H1 (cell line): Measurements from ENCODE around the gene AP2A2.

Experiments used
- CTCF ChIP-seq, 3 experiments: IDR thresholded peaks; 1 replicate in 2 of 3; 2 replicates in 1 of 3; pipeline versions ENCODE4 v1.5.1 to v1.6.1; 2011; ENCODE audit warnings: low read length in 3 of 3, mild to moderate bottlenecking in 3 of 3, inconsistent platforms in 2 of 3, low read depth in 1 of 3, moderate library complexity in 1 of 3; ENCODE audit not compliant: insufficient read depth in 1 of 3; ENCODE audit errors: control extremely low read depth in 1 of 3
- EZH2 ChIP-seq: fragments of 200-600 bp; sonication (generic); IDR thresholded peaks from 2 replicates; pipeline ENCODE4 v1.7.1; 2012; ENCODE audit warnings: low read depth, mild to moderate bottlenecking, moderate library complexity, low read length, inconsistent platforms; ENCODE audit not compliant: severe bottlenecking
- HDAC2 ChIP-seq, 2 experiments: fragments of 300-600 bp in 1 of 2; sonication (generic) in 1 of 2; IDR thresholded peaks; 2 replicates each; pipeline ENCODE4 v1.6.1; 2011 to 2012; ENCODE audit warnings: low read depth in 2 of 2, low read length in 2 of 2, mild to moderate bottlenecking in 2 of 2, moderate library complexity in 2 of 2, borderline replicate concordance in 1 of 2, inconsistent platforms in 1 of 2

- TF ChIP-seq CTCF (IDR thresholded peaks at IDR 0.05; ENCODE audit: control extremely low read depth in 1 of 3, insufficient read depth in 1 of 3, low read depth in 1 of 3, low read length in 3 of 3): no peak
- TF ChIP-seq EZH2: no peak
- no peak for TF ChIP-seq HDAC2 (IDR thresholded peaks at IDR 0.05; ENCODE audit: borderline replicate concordance in 1 of 2, low read depth in 2 of 2, low read length in 2 of 2)
Observed at GRCh38 chr11:925158-925495, 543 bp upstream of the AP2A2 start.
